COR-L47 (cell line): Measurements from ENCODE around the gene CPA2.
"Not testable (repeated sequence)": the region's sequence is repeated elsewhere in the genome, so short reads cannot be mapped to it uniquely, and the experiment has no call there.

ENCODE experiments used
- DNase-seq: peaks from one replicate; lab custom pipeline; 2025; lab: John Stamatoyannopoulos, UW

The CPA2 gene

GRCh38 chr7:130309986-130310385, 43.3 kb downstream of the CPA2 start:
- DNase-seq, result no peak

- no peak for DNase-seq
Observed at GRCh38 chr7:130314305-130314704, 47.6 kb downstream of the CPA2 start.

- no peak for DNase-seq
Observed at GRCh38 chr7:130319541-130319940, 52.9 kb downstream of the CPA2 start.

- DNase-seq, result not testable (repeated sequence)
Observed at GRCh38 chr7:130321542-130322229, 55.0 kb downstream of the CPA2 start.

GRCh38 chr7:130322615-130323014, 56.0 kb downstream of the CPA2 start:
- DNase-seq, result peak; percentile 62

- DNase-seq, result no peak
Observed at GRCh38 chr7:130324306-130324943, 57.8 kb downstream of the CPA2 start.

GRCh38 chr7:130329681-130330080, 63.0 kb downstream of the CPA2 start:
- peak; percentile 28 for DNase-seq

- no peak for DNase-seq
Observed at GRCh38 chr7:130332259-130333053, 65.8 kb downstream of the CPA2 start.

- DNase-seq, result no peak
Observed at GRCh38 chr7:130333832-130334231, 67.2 kb downstream of the CPA2 start.

- no peak for DNase-seq
Observed at GRCh38 chr7:130334274-130334673, 67.6 kb downstream of the CPA2 start.

GRCh38 chr7:130337410-130337971, 70.8 kb downstream of the CPA2 start:
- DNase-seq, result no peak

- no peak for DNase-seq
Observed at GRCh38 chr7:130338233-130338632, 71.6 kb downstream of the CPA2 start.
